ENCODE data around the gene AGR3. TPM values are rescaled to one million over a fixed set of nuclear protein-coding genes. Genes with fewer than 3 reads are reported as not detected.

Gene AGR3
- not detected in 2 replicates for total RNA-seq

GRCh38 chr7:16881844-16882243 lies at the start of gene AGR3:
TSS of gene AGR3 (minus strand) at chr7:16881983. CDS start at chr7:16878618, 3,365 bp downstream.

Small RNA genes lying within 50 kb of the gene (small RNA-seq; reads per million reads assigned to genes)
- gene AC098592.2: not detected

Other genes with a start within 250 kb of the AGR3 start
- gene ANKMY2, start 236.2 kb downstream of the AGR3 start, total RNA-seq: 23.0 and 23.2 TPM in 2 replicates
- 39.3 and 50.7 TPM in 2 replicates for gene BZW2, start 235.8 kb downstream of the AGR3 start, total RNA-seq
- gene TSPAN13, start 128.2 kb downstream of the AGR3 start, total RNA-seq: 0.39 and 1.4 TPM in 2 replicates
- 0.39 and 0.86 TPM in 2 replicates for gene AGR2, start 77.0 kb downstream of the AGR3 start, total RNA-seq

Data from articular chondrocyte of knee joint (primary cell).